SK-N-SH (cell line): ENCODE results near the gene HDGF. TPM values are rescaled to one million over a fixed set of nuclear protein-coding genes. Genes with fewer than 3 reads are reported as not detected.

Source experiments
- CTCF ChIA-PET: fragments of 300-600, 350-600 bp; formaldehyde crosslinking; extraction: SDS; loops from one replicate; lab custom pipeline; 2021; lab: Yijun Ruan, JAX
- POLR2A ChIA-PET: fragments of 350-600 bp; sonication (Branson Sonifier 250); formaldehyde crosslinking; extraction: SDS; loops from one replicate; lab custom pipeline; 2020; ENCODE audit warnings: antibody characterized with exemption, inconsistent platforms; lab: Yijun Ruan, JAX
- DNase-seq: peaks from one replicate; pipeline ENCODE4 v3.0.0; 2012
- H2AFZ ChIP-seq: fragments of 200-600 bp; sonication (generic); 2 replicates; pipeline ENCODE4 v1.8.1; 2016; ENCODE audit warnings: antibody characterized with exemption, mild to moderate bottlenecking, low read depth
- H3F3A ChIP-seq: fragments of 200-600 bp; sonication (generic); replicated peaks from 2 replicates; pipeline ENCODE3; 2016; ENCODE audit warnings: antibody characterized with exemption, mild to moderate bottlenecking; ENCODE audit not compliant: insufficient read depth
- H3K27ac ChIP-seq, 2 experiments: fragments of 200-500 bp in 1 of 2; fragments of 200-600 bp in 1 of 2; sonication (Bioruptor generic) in 1 of 2; sonication (generic), shearing (Covaris generic) in 1 of 2; 2 replicates each; pipeline versions ENCODE4 v1.5.1 to v1.6.1; 2014 to 2016; ENCODE audit warnings: low read depth in 2 of 2, inconsistent platforms in 1 of 2, low read length in 1 of 2, mild to moderate bottlenecking in 1 of 2, mixed read lengths in 1 of 2
- H3K27me3 ChIP-seq: fragments of 200-600 bp; sonication (generic), shearing (Covaris generic); 2 replicates; pipeline ENCODE4 v1.6.1; 2016; ENCODE audit warnings: mixed run types; ENCODE audit not compliant: insufficient read depth
- H3K36me3 ChIP-seq, 2 experiments: fragments of 200-500 bp in 1 of 2; fragments of 200-600 bp in 1 of 2; sonication (Bioruptor generic) in 1 of 2; sonication (generic) in 1 of 2; replicated peaks in 1 of 2; 2 replicates each; pipeline versions ENCODE3 to v1.5.1; 2014 to 2016; ENCODE audit warnings: low read length in 1 of 2, mild to moderate bottlenecking in 1 of 2; ENCODE audit not compliant: insufficient read depth in 2 of 2, control insufficient read depth in 1 of 2
- H3K4me1 ChIP-seq, 2 experiments: fragments of 200-500 bp in 1 of 2; fragments of 200-600 bp in 1 of 2; sonication (Bioruptor generic) in 1 of 2; sonication (generic), shearing (Covaris generic) in 1 of 2; 2 replicates each; pipeline versions ENCODE4 v1.5.1 to v1.6.1; 2014 to 2016; ENCODE audit warnings: low read depth in 1 of 2, low read length in 1 of 2, mixed run types in 1 of 2; ENCODE audit not compliant: insufficient read depth in 2 of 2, control insufficient read depth in 1 of 2
- H3K4me2 ChIP-seq: fragments of 200-600 bp; sonication (generic), shearing (Covaris generic); 2 replicates; pipeline ENCODE4 v1.6.1; 2017; ENCODE audit warnings: mixed run types
- H3K4me3 ChIP-seq, 2 experiments: fragments of 200-500 bp in 1 of 2; fragments of 200-600 bp in 1 of 2; sonication (Bioruptor generic) in 1 of 2; sonication (generic), shearing (Covaris generic) in 1 of 2; 2 replicates each; pipeline versions ENCODE4 v1.5.1 to v1.8.1; 2014 to 2016; ENCODE audit warnings: low read depth in 2 of 2, inconsistent platforms in 1 of 2, low read length in 1 of 2, mild to moderate bottlenecking in 1 of 2, mixed read lengths in 1 of 2, moderate library complexity in 1 of 2
- H3K79me2 ChIP-seq: fragments of 200-600 bp; sonication (generic); 2 replicates; pipeline ENCODE4 v1.8.1; 2017; ENCODE audit warnings: mild to moderate bottlenecking; ENCODE audit not compliant: insufficient read depth
- H3K9ac ChIP-seq: fragments of 200-600 bp; sonication (generic); 2 replicates; pipeline ENCODE4 v1.6.1; 2017; ENCODE audit warnings: mixed run types
- H3K9me2 ChIP-seq: fragments of 200-600 bp; sonication (generic); 2 replicates; pipeline ENCODE4 v1.6.1; 2017; ENCODE audit warnings: mixed run types
- H3K9me3 ChIP-seq: fragments of 200-600 bp; sonication (generic); 2 replicates; pipeline ENCODE4 v1.6.1; 2017; ENCODE audit warnings: mixed run types, mild to moderate bottlenecking, moderate library complexity
- H4K20me1 ChIP-seq: fragments of 200-600 bp; sonication (generic); 2 replicates; pipeline ENCODE4 v1.6.1; 2017; ENCODE audit warnings: mild to moderate bottlenecking, mixed run types; ENCODE audit not compliant: insufficient read depth
- CHD2 ChIP-seq: fragments of 150-350 bp; IDR thresholded peaks from 2 replicates; pipeline ENCODE4 v1.6.1; 2018; ENCODE audit warnings: low read length; ENCODE audit not compliant: partially characterized antibody
- ELF1 ChIP-seq: IDR thresholded peaks from 2 replicates; pipeline ENCODE4 v1.4.0; 2012
- FOXJ3 ChIP-seq: sonication (generic); formaldehyde crosslinking; IDR thresholded peaks from 2 replicates; pipeline ENCODE4 v1.5.1; 2020; ENCODE audit warnings: mild to moderate bottlenecking, missing genetic modification reagents
- FOXM1 ChIP-seq: IDR thresholded peaks from 2 replicates; pipeline ENCODE4 v1.4.0; 2012; ENCODE audit warnings: low read depth, mild to moderate bottlenecking
- GABPA ChIP-seq: IDR thresholded peaks from 2 replicates; pipeline ENCODE4 v1.4.0; 2012; ENCODE audit warnings: low read depth, mild to moderate bottlenecking
- NRF1 ChIP-seq: IDR thresholded peaks from 2 replicates; pipeline ENCODE4 v1.6.1; 2012; ENCODE audit warnings: low read depth, mild to moderate bottlenecking, low read length
- PBX3 ChIP-seq: IDR thresholded peaks from 2 replicates; pipeline ENCODE4; 2012
- POLR2AphosphoS5 ChIP-seq: IDR thresholded peaks from 2 replicates; pipeline ENCODE4 v1.6.1; 2012; ENCODE audit warnings: low read depth, low read length
- REST ChIP-seq: IDR thresholded peaks from 2 replicates; pipeline ENCODE4 v1.6.1; 2012; ENCODE audit warnings: mild to moderate bottlenecking, low read depth, low read length, moderate library complexity
- RFX5 ChIP-seq: IDR thresholded peaks from 2 replicates; pipeline ENCODE4 v1.6.1; 2012; ENCODE audit warnings: mild to moderate bottlenecking, improper control_type of control experiment, low read length
- RXRA ChIP-seq: IDR thresholded peaks from 2 replicates; pipeline ENCODE4 v1.4.0; 2012; ENCODE audit warnings: low read depth, mild to moderate bottlenecking, borderline replicate concordance
- SMC3 ChIP-seq: IDR thresholded peaks from 2 replicates; pipeline ENCODE4 v1.6.1; 2012; ENCODE audit warnings: low read depth, low read length, improper control_type of control experiment
- TCF12 ChIP-seq: IDR thresholded peaks from 2 replicates; pipeline ENCODE4 v1.4.0; 2012
- YY1 ChIP-seq: IDR thresholded peaks from 2 replicates; pipeline ENCODE4 v1.4.0; 2012; ENCODE audit warnings: low read depth, mild to moderate bottlenecking
- ZBTB33 ChIP-seq: IDR thresholded peaks from 2 replicates; pipeline ENCODE4 v1.4.0; 2012; ENCODE audit warnings: low read depth, borderline replicate concordance
- WGBS: methylation state at CpG from one replicate; pipeline ENCODE4 v1.1.6; 2017; ENCODE audit warnings: low lambda C conversion rate; 5-methylcytosine and 5-hydroxymethylcytosine counted together
- polyA plus RNA-seq, 3 experiments: library from polyadenylated mRNA; depleted of rRNA; stranded (reverse); fragments of >200 nt; gene quantifications; 2 replicates each; pipeline ENCODE4 v1.2.3, GENCODE V29; 2012

HDGF gene
- polyA plus RNA-seq, 1 of the 3 experiments (the other 2 are of a cell fraction) = 152 TPM

- no peak for DNase-seq
- Histone ChIP-seq H3K9me3 (no peaks in the 10 kb centered on the region), H3K36me3 (peaks cover 10 to 12% of the 10 kb centered on the region in 2 experiments), H3K9ac (no peak overlapping the region), H2AFZ (no peak overlapping the region), H3K9me2 (no peaks in the 10 kb centered on the region), H3F3A (peaks cover 30% of the 10 kb centered on the region), H3K27me3 (no peaks in the 10 kb centered on the region), H4K20me1 (peaks cover 82% of the 10 kb centered on the region), H3K4me2 (no peak overlapping the region), H3K27ac (peak overlapping the region in 1 of 2 experiments; percentile 39; a peak in 1 of 4 replicates)
- CTCF ChIA-PET = interaction anchor here (1.2 to 2.5 kb wide), 6 partner anchors 19 to 151 kb away, joined by 3 to 11 read pairs (median 5); partner anchors contain the start of genes INSRR and NTRK1
- POLR2A ChIA-PET = interaction anchor here (1.0 kb wide), 1 partner anchor 10 kb away, joined by 3 read pairs; the partner anchor contains the start of gene PRCC
- TF ChIP-seq ZBTB33 = no peak
- TF ChIP-seq PBX3 = no peak
- no peak for TF ChIP-seq RXRA
- TF ChIP-seq POLR2AphosphoS5 = no peak
- no peak for TF ChIP-seq CHD2
- TF ChIP-seq FOXJ3 (CRISPR knock-in tag) = no peak
- TF ChIP-seq, all 33 proteins: peak for 0
- no peak overlapping the region for H3K4me3 ChIP-seq
- peaks cover 21 to 22% of the 10 kb centered on the region in 2 experiments; a peak in 3 of 4 replicates for H3K4me1 ChIP-seq
- WGBS = 76% methylated on average over 1 of the region's 1 CpG
- peaks cover 93% of the 10 kb centered on the region for H3K79me2 ChIP-seq
Measured at GRCh38 chr1:156777573-156777972, 26.1 kb upstream of the HDGF start.

GRCh38 chr1:156776942-156777341, 25.5 kb upstream of the HDGF start:
- Histone ChIP-seq H3K27ac (peak overlapping the region in 1 of 2 experiments; percentile 39; a peak in 2 of 4 replicates), H3K36me3 (peaks cover 6 to 7% of the 10 kb centered on the region in 2 experiments), H3K4me2 (no peak overlapping the region), H3K4me1 (peaks cover 24% of the 10 kb centered on the region in 2 experiments; a peak in 3 of 4 replicates), H3K9me2 (no peaks in the 10 kb centered on the region), H3K9ac (no peak overlapping the region), H3K79me2 (peaks cover 93% of the 10 kb centered on the region), H3K27me3 (no peaks in the 10 kb centered on the region), H4K20me1 (peaks cover 82% of the 10 kb centered on the region), H3K9me3 (no peaks in the 10 kb centered on the region), H3K4me3 (no peak overlapping the region), H3F3A (peaks cover 24% of the 10 kb centered on the region), H2AFZ (no peak overlapping the region)
- TF ChIP-seq NRF1 (no peak), GABPA (no peak), TCF12 (no peak), FOXJ3 (CRISPR knock-in tag) (no peak), ELF1 (no peak), YY1 (no peak), SMC3 (no peak), REST (no peak), FOXM1 (no peak), RFX5 (no peak)
- ChIA-PET POLR2A (interaction anchor here (1.0 kb wide), 1 partner anchor 10 kb away, joined by 3 read pairs; the partner anchor contains the start of gene PRCC), CTCF (interaction anchor here (0.6 to 2.5 kb wide), 9 partner anchors 16 to 152 kb away, joined by 3 to 11 read pairs (median 4); partner anchors contain the start of genes INSRR and NTRK1)
- DNase-seq = no peak
- 88% methylated on average over 4 of the region's 4 CpGs for whole genome bisulfite sequencing
